Testis (tissue), 3 donors: ENCODE data around the gene HOXD1. TPM values are rescaled to one million over a fixed set of nuclear protein-coding genes. Genes with fewer than 3 reads are reported as not detected.
A peak's percentile ranks its signal among the peaks of the same experiment; 100 is the strongest.

Source experiments
- DNase-seq: peaks from one replicate; pipeline ENCODE4 v3.0.0-alpha.2; 2019
- H3K27ac ChIP-seq, 2 donors: fragments of 200-600 bp; sonication (generic); one replicate each; pipeline ENCODE4 v1.5.1; 2019
- H3K27me3 ChIP-seq: fragments of 200-600 bp; sonication (generic); one replicate; pipeline ENCODE4 v1.5.1; 2019
- H3K36me3 ChIP-seq: fragments of 200-600 bp; sonication (generic); one replicate; pipeline ENCODE4 v1.5.1; 2017; ENCODE audit warnings: low read depth; ENCODE audit errors: missing control alignments
- H3K4me1 ChIP-seq: fragments of 200-600 bp; sonication (generic); one replicate; pipeline ENCODE4 v1.5.1; 2019
- H3K4me3 ChIP-seq, 2 donors: fragments of 200-600 bp; sonication (generic); one replicate each; pipeline ENCODE4 v1.5.1; 2017 to 2019
- H3K9me3 ChIP-seq: fragments of 200-600 bp; sonication (generic); one replicate; pipeline ENCODE4 v1.5.1; 2017
- POLR2A ChIP-seq: fragments of 450-650 bp; IDR thresholded peaks from one replicate; pipeline ENCODE4 v1.6.1; 2017; ENCODE audit warnings: antibody characterized with exemption, mild to moderate bottlenecking, moderate library complexity
- WGBS, 2 donors: methylation state at CpG; one replicate each; pipeline ENCODE4 v1.1.5; 2018; 5-methylcytosine and 5-hydroxymethylcytosine counted together
- intact Hi-C: fragments of 100-400 bp; cut with DNase I; formaldehyde crosslinking; loops from one replicate; pipeline ENCODE4 v1.15.1; 2023; ENCODE audit warnings: low total_unique reads
- polyA plus RNA-seq: library from polyadenylated mRNA; stranded (reverse); fragments of 350-450 nt; fragmentation: Illumina TruSeq; extraction: RNeasy Lipid Tissue Mini Kit (QIAGEN cat#74804); gene quantifications from one replicate; pipeline ENCODE4 v1.2.3, GENCODE V29; 2014; ENCODE audit warnings: low read depth, low replicate concordance; ENCODE audit not compliant: insufficient read depth
- total RNA-seq, 2 donors: library from RNA; depleted of rRNA; stranded (reverse); fragments of >200 nt; gene quantifications; one replicate each; pipeline ENCODE4 v1.2.3, GENCODE V29; 2016
- TF ChIP-seq, protein P1 (sequence below), 3 experiments: fragments of 450-650 bp in 2 of 3; fragments of 200-600 bp in 1 of 3; sonication (generic) in 1 of 3; IDR thresholded peaks; one replicate each; pipeline ENCODE4 v1.5.1; 2016 to 2019; ENCODE audit warnings: antibody characterized with exemption in 3 of 3, mild to moderate bottlenecking in 2 of 3, moderate library complexity in 1 of 3

HOXD1 gene
- total and polyA plus RNA-seq, 3 donors from 2014 or later: 1.8 to 7.6 (median 5.5) TPM

DNA sequence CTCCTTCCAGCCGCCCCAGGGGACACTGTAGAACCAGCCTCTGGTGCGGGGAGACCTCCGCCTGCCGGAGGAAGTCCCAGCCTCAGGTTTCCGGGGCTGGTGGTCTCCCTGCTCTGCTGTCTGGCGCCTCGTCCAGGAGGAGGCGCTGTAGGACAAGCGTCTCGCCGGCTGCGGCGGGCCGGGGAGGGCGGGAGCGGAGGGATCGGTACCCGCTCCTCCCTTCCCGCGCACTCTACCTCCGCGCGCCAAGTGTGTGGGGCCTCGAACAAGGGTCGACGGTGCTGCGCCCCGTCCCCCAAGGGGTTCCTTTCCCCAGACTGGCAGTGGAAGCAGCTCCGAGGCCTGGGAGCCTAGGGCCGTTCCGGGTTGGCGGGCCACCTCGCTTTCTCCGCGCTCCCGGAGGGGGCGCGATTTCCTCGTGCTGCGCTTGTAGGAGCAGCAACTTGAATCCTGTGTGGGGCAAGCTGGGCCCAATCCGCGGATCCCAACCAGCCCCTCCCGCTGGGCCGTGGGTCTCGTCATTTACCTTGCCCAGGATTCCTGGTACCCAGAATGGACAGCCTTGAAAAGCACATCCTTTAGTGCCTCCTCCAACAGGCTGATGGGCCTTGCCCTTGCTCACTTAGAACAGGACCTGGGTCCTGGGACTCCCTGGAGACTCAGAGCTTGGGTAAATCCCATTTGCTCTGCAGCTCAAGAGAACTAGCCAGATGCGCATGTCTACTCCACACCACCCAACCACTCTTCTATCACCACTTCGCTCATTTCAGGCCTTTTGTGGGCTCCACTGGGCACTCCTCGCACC, 47.8 kb upstream of the HOXD1 start:
- TF ChIP-seq POLR2A: no peak
- TF ChIP-seq, protein P1, sequence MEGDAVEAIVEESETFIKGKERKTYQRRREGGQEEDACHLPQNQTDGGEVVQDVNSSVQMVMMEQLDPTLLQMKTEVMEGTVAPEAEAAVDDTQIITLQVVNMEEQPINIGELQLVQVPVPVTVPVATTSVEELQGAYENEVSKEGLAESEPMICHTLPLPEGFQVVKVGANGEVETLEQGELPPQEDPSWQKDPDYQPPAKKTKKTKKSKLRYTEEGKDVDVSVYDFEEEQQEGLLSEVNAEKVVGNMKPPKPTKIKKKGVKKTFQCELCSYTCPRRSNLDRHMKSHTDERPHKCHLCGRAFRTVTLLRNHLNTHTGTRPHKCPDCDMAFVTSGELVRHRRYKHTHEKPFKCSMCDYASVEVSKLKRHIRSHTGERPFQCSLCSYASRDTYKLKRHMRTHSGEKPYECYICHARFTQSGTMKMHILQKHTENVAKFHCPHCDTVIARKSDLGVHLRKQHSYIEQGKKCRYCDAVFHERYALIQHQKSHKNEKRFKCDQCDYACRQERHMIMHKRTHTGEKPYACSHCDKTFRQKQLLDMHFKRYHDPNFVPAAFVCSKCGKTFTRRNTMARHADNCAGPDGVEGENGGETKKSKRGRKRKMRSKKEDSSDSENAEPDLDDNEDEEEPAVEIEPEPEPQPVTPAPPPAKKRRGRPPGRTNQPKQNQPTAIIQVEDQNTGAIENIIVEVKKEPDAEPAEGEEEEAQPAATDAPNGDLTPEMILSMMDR (IDR thresholded peaks at IDR 0.05): peak; percentile 91 to 98 (median 97)
- intact Hi-C loops: loop anchor here (1.0 to 10.0 kb wide), 2 partner anchors 314 to 414 kb away; no protein-coding TSS in a partner anchor

GRCh38 chr2:176142281-176142680, 46.2 kb upstream of the HOXD1 start:
- no peaks in the 10 kb centered on the region for H3K27me3 ChIP-seq
- no peaks in the 10 kb centered on the region for H3K4me1 ChIP-seq
- no peak for DNase-seq
- no peaks in the 10 kb centered on the region for H3K9me3 ChIP-seq
- WGBS, 2 donors: 68 to 76% methylated on average over 2 of the region's 2 CpGs
- TF ChIP-seq, protein P1 (IDR thresholded peaks at IDR 0.05): no peak
- no peak for TF ChIP-seq POLR2A
- H3K36me3 ChIP-seq: no peaks in the 10 kb centered on the region
- H3K27ac ChIP-seq: no peak overlapping the region
- intact Hi-C loops: loop anchor here (10.0 kb wide), 1 partner anchor 313 kb away; no protein-coding TSS in a partner anchor
- H3K4me3 ChIP-seq: no peak overlapping the region

More for the DNA sequence above, 47.8 kb upstream of the HOXD1 start:
- Histone ChIP-seq H3K4me1 (peaks cover under 1% of the 10 kb centered on the region), H3K27me3 (no peaks in the 10 kb centered on the region), H3K27ac (peak overlapping the region; percentile 79 to 99), H3K9me3 (no peaks in the 10 kb centered on the region), H3K4me3 (peak overlapping the region; percentile 87 to 89), H3K36me3 (no peaks in the 10 kb centered on the region)
- WGBS, 2 donors: 5 to 23% methylated on average over 10 to 45 of the region's 48 CpGs
- DNase-seq: peak; percentile 84

- peaks cover 20% of the 10 kb centered on the region for H3K4me1 ChIP-seq
- H3K9me3 ChIP-seq: no peaks in the 10 kb centered on the region
- no peak overlapping the region for H3K4me3 ChIP-seq
- no peak overlapping the region for H3K27ac ChIP-seq
- H3K36me3 ChIP-seq: no peaks in the 10 kb centered on the region
- 76 to 84% methylated on average over 4 of the region's 4 CpGs for WGBS, 2 donors
- intact Hi-C loops: loop anchor here (10.0 kb wide), 1 partner anchor 309 kb away; no protein-coding TSS in a partner anchor
- TF ChIP-seq, protein P1 (IDR thresholded peaks at IDR 0.05): no peak
- TF ChIP-seq POLR2A: no peak
- H3K27me3 ChIP-seq: no peaks in the 10 kb centered on the region
- no peak for DNase-seq
These were observed 43.1 kb upstream of the HOXD1 start for GRCh38 chr2:176145085-176145969.

DNA sequence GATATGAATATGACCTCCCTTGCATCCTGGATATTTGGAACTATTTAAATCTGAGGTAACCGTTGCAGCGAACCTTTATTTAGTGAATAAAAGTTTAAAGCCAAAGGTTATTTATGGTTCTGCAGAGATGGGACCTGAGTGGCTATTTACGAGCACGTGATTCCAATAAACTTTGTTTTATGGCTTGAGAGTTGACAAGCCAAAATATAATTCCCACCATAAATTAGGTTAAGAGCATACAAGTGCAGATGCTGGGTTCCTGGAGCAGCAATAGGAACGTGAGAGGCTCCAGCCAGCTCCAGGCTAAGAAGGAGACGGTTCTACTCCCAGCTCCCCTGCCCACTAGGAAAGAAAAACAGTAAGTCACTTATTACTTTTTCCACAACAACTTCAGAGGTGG, 42.4 kb upstream of the HOXD1 start:
- DNase-seq: no peak
- WGBS, 2 donors: 62 to 63% methylated on average over 6 of the region's 6 CpGs
- TF ChIP-seq POLR2A: no peak
- TF ChIP-seq, protein P1 (IDR thresholded peaks at IDR 0.05): no peak
- Histone ChIP-seq H3K9me3 (no peaks in the 10 kb centered on the region), H3K36me3 (no peaks in the 10 kb centered on the region), H3K27me3 (no peaks in the 10 kb centered on the region), H3K4me3 (no peak overlapping the region), H3K27ac (no peak overlapping the region), H3K4me1 (peaks cover 21% of the 10 kb centered on the region)
- intact Hi-C loops: loop anchor here (10.0 kb wide), 1 partner anchor 309 kb away; no protein-coding TSS in a partner anchor
